GM19468 (cell line): ENCODE measurements around the gene ZWILCH.
"Not testable (repeated sequence)": the region's sequence is repeated elsewhere in the genome, so short reads cannot be mapped to it uniquely, and the experiment has no call there.

Experiments
- ATAC-seq: cut with Tn5 transposase; IDR thresholded peaks from one replicate; pipeline ENCODE4 v1.9.1; 2021; ENCODE audit warnings: mild to moderate bottlenecking, moderate library complexity, moderate number of reproducible peaks; ENCODE audit not compliant: unreplicated experiment; ENCODE audit errors: extremely low read depth

The ZWILCH gene

GRCh38 chr15:66484539-66485112, 20.5 kb upstream of the ZWILCH start:
- ATAC-seq, result no peak

GRCh38 chr15:66486887-66487286, 18.2 kb upstream of the ZWILCH start:
- no peak for ATAC-seq

- ATAC-seq, result no peak
These were observed 16.6 kb upstream of the ZWILCH start for GRCh38 chr15:66488525-66488924.

- no peak for ATAC-seq
These were observed 15.8 kb upstream of the ZWILCH start for GRCh38 chr15:66489179-66489791.

DNA sequence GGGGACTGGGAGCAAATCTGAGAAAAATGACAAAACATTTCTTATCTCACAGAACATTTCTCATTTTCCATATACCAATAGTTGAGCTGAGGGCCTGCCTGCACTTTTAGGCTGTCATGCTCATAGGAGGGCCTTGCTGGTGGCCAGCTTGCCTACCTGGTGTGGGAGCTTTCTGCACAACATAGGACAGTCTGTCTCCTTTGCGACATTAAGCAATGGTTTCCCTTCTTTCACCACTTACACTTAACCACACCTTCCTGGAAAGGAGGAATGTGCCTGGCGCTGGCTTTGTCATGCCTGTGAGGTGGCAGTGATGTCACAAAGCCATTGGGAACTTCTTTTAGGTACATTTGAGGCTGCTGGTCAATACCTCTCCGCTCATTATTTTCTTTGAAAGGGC, 13.3 kb upstream of the ZWILCH start:
- no peak for ATAC-seq

DNA sequence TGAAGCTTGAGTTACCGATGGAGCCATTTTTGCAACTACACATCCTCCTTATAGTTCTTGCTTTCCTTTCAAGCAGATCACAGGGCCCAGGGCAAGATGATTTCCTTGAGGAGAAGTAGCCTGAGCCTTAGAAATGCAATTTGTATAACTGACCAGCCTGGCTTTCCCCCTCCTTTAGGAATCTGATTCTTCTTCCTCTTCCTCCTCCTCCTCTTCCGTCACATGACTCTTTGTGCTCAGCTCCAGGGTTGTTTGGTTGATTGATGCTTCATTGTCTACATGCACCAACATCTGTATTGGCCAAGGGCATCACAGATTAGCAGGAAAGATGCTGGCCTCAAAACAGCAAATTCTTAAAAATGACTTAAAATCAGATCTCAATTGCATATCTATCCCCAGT, 10.9 kb upstream of the ZWILCH start:
- no peak for ATAC-seq

DNA sequence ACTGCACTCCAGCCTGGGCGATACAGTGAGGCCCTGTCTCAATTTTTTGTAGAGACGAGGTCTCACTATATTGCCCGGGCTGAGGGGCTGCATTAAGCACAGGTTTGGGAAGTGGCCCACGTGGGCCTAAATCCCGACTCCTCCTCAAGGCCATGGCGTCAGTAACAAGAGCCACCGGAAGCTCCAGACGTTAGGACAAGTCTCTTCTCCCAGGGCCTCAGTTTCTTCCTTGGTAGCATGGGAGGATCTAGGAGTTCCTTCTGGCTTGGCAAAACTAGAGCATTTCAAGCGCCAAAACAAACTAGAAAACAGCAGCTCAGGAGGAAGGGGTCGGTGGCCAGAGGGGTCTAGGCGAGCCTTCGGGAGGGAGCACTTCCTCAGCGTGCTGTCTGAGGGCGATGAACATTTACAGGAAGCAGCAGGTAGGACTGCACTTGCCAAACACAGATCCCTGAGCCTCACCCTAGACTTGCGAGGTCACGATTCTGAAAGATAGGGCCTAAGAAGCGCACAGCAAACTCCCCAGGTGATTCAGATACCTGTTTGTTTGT, 8.1 kb upstream of the ZWILCH start:
- ATAC-seq, result no peak

DNA sequence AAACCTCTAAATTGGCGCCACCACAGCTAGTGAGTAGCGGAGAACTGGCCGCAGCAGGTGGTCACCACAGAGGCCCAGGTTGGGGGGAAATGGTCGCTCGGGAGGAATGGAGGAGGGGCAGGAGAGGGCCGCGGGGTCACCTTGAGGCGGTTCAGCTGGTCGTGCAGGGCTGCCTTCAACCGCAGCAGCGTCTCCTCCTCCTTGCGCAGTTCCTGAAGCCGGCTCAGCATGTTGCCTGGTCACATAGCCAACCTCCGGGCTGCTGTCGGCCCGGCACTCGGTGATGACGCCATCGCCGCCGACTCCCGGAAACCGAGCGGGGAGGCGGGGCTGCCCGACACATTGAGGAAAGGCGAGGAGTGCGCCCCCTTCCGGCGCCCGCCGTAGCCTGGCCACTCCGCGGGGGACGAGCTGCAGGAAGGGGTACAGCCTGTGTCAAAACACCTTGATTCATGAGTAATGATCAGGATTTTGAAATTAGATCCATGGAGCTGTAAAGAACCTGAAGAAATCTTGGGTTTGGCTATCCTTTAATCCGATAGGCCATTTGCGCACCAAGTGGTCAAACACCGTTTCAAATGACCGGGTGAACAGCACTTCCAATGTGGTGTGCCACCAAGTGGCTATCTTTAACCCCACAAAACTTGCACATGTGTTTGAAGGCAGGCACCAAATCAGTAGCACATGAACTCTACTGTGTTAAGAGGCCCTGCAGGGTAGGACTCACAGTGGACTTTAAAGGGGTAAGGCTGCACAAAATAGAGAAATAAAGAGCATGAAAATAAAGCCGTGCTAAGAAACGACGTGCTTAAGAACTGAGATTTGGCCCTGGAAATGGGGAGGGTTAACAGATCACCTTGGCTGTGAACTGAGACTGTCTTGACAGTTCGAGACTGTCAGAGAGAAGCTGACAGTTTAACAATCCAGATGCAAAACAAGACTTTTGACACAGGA, 7.3 kb upstream of the ZWILCH start, which contains the start of gene SNAPC5:
Gene SNAPC5 (minus strand): TSS at position 261 of the 954 bp plus-strand sequence. CDS start 31 bp downstream, at position 230.
- no peak for ATAC-seq

- no peak for ATAC-seq
These were observed 6.4 kb upstream of the ZWILCH start for GRCh38 chr15:66498501-66499386.

DNA sequence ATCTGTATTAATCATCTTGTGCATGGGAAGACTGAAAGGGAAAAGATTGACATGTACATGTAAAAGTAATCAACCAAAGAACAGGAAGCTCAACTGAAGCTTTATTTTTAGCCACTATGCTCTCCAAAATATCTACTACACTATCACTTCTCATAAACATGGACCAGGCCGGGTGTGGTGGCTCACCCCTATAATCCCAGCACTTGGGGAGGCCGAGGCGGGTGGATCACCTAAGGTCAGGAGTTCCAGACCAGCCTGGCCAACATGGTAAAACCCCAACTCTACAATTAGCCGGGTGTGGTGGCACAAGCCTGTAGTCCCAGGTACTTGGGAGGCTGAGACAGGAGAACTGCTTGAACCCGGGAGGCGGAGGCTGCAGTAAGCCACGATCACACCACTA, 4.8 kb upstream of the ZWILCH start:
- not testable (repeated sequence) for ATAC-seq

DNA sequence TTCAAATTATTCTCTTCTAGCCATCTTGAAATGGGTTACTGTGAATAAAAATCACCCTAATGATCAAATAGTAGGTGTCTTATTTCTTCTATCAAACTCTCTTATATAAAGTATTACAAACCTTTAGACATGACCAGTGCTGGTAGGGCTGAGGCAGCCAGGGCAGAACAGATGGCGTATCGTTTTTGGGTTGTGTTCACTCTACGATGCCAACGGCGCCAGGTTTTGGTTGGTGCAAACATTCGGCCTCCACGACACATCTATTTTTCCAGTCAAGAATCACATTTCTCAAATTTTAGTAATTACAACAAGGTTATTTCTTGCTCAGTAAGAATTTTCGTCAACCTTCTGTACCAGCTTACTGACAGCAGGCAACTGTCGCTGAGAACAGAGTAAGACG, 2.6 kb upstream of the ZWILCH start:
- no peak for ATAC-seq

GRCh38 chr15:66503041-66503648, 2.0 kb upstream of the ZWILCH start:
- not testable (repeated sequence) for ATAC-seq

- no peak for ATAC-seq
These were observed 1.2 kb upstream of the ZWILCH start for GRCh38 chr15:66503780-66504562.

DNA sequence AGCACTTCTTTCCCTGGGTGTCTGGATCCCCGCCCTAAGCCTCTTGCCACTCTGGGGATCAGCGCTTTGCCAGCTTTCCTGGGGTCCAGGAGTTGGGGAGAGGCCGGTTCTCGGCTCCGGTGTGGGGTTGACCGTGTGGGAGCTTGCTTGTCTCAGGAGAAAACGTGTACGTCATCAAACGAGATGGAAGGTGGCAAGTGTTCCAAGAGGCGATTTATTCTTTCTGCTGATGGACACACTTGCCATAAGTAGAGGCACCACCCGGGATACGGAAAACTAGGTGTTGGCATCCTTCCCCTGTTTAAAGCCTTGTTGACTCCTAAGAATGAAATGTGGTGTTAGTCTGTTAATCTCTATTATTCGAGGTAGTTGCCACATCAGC, 295 bp downstream of the ZWILCH start:
- no peak for ATAC-seq

GRCh38 chr15:66505818-66506217, 692 bp downstream of the ZWILCH start:
- ATAC-seq, result no peak

GRCh38 chr15:66508293-66508883, 3.3 kb downstream of the ZWILCH start:
- ATAC-seq, result no peak

- ATAC-seq, result no peak
These were observed 9.5 kb downstream of the ZWILCH start for GRCh38 chr15:66514586-66514985.

- ATAC-seq, result no peak
These were observed 10.8 kb downstream of the ZWILCH start for GRCh38 chr15:66515901-66516322.
